KOPT-K1 (cell line): ENCODE results near the gene VPS4B.

Source experiments
- H3K27ac ChIP-seq: fragments of 200-600 bp; sonication (generic); 2 replicates; pipeline ENCODE4 v1.5.1; 2016; ENCODE audit warnings: antibody characterized with exemption, mild to moderate bottlenecking, low read depth, low read length; ENCODE audit not compliant: poor library complexity, severe bottlenecking
- H3K36me3 ChIP-seq: fragments of 200-600 bp; sonication (generic); 2 replicates; pipeline ENCODE4 v1.5.1; 2017; ENCODE audit warnings: antibody characterized with exemption, mild to moderate bottlenecking, low read length, moderate library complexity; ENCODE audit not compliant: insufficient read depth
- H3K9me3 ChIP-seq: fragments of 200-600 bp; sonication (generic); 2 replicates; pipeline ENCODE4 v1.5.1; 2017; ENCODE audit warnings: antibody characterized with exemption, low read length, mild to moderate bottlenecking; ENCODE audit not compliant: insufficient read depth, poor library complexity, severe bottlenecking

VPS4B gene

GRCh38 chr18:63405986-63406385 lies 16.3 kb downstream of the VPS4B start:
- Histone ChIP-seq H3K9me3 (no peaks in the 10 kb centered on the region), H3K36me3 (peaks cover 98% of the 10 kb centered on the region), H3K27ac (no peak overlapping the region)

GRCh38 chr18:63402246-63403162 lies 19.8 kb downstream of the VPS4B start:
- Histone ChIP-seq H3K36me3 (peaks cover 93% of the 10 kb centered on the region), H3K27ac (no peak overlapping the region)

GRCh38 chr18:63399300-63399699 lies 23.0 kb downstream of the VPS4B start:
- peaks cover 95% of the 10 kb centered on the region for H3K36me3 ChIP-seq
- no peak overlapping the region for H3K27ac ChIP-seq

More at GRCh38 chr18:63402246-63403162, 19.8 kb downstream of the VPS4B start:
- H3K9me3 ChIP-seq: no peaks in the 10 kb centered on the region

GRCh38 chr18:63397349-63397748 lies 24.9 kb downstream of the VPS4B start:
- H3K9me3 ChIP-seq: no peaks in the 10 kb centered on the region
- H3K27ac ChIP-seq: no peak overlapping the region
- H3K36me3 ChIP-seq: peaks cover 95% of the 10 kb centered on the region

More at GRCh38 chr18:63399300-63399699, 23.0 kb downstream of the VPS4B start:
- H3K9me3 ChIP-seq: no peaks in the 10 kb centered on the region

- Histone ChIP-seq H3K27ac (no peak overlapping the region), H3K36me3 (peaks cover 94% of the 10 kb centered on the region), H3K9me3 (no peaks in the 10 kb centered on the region)
Measured at GRCh38 chr18:63395503-63395902, 26.8 kb downstream of the VPS4B start.

- no peaks in the 10 kb centered on the region for H3K9me3 ChIP-seq
- no peak overlapping the region for H3K27ac ChIP-seq
- peaks cover 96% of the 10 kb centered on the region for H3K36me3 ChIP-seq
Measured at GRCh38 chr18:63394954-63395353, 27.3 kb downstream of the VPS4B start.

- H3K9me3 ChIP-seq: no peaks in the 10 kb centered on the region
- no peak overlapping the region for H3K27ac ChIP-seq
- peaks cover 66% of the 10 kb centered on the region for H3K36me3 ChIP-seq
Measured at GRCh38 chr18:63387861-63388260, 34.4 kb downstream of the VPS4B start.

- H3K36me3 ChIP-seq: peaks cover 16% of the 10 kb centered on the region
- no peak overlapping the region for H3K27ac ChIP-seq
- no peaks in the 10 kb centered on the region for H3K9me3 ChIP-seq
Measured at GRCh38 chr18:63382843-63383242, 39.4 kb downstream of the VPS4B start.

- peaks cover 5% of the 10 kb centered on the region for H3K9me3 ChIP-seq
- H3K36me3 ChIP-seq: no peaks in the 10 kb centered on the region
- peak overlapping the region; percentile 3 for H3K27ac ChIP-seq
Measured at GRCh38 chr18:63379639-63379962, 42.7 kb downstream of the VPS4B start.

- H3K36me3 ChIP-seq: no peaks in the 10 kb centered on the region
- H3K9me3 ChIP-seq: peaks cover 5% of the 10 kb centered on the region
- peak overlapping the region; percentile 3 for H3K27ac ChIP-seq
Measured at GRCh38 chr18:63378919-63379638, 43.2 kb downstream of the VPS4B start.

GRCh38 chr18:63377275-63377980 lies 44.8 kb downstream of the VPS4B start:
- Histone ChIP-seq H3K9me3 (peaks cover 5% of the 10 kb centered on the region), H3K27ac (no peak overlapping the region), H3K36me3 (no peaks in the 10 kb centered on the region)

GRCh38 chr18:63376538-63376937 lies 45.7 kb downstream of the VPS4B start:
- Histone ChIP-seq H3K9me3 (peaks cover 5% of the 10 kb centered on the region), H3K36me3 (no peaks in the 10 kb centered on the region), H3K27ac (no peak overlapping the region)

GRCh38 chr18:63374540-63374939 lies 47.7 kb downstream of the VPS4B start:
- Histone ChIP-seq H3K27ac (no peak overlapping the region), H3K36me3 (no peaks in the 10 kb centered on the region), H3K9me3 (peaks cover 6% of the 10 kb centered on the region)

GRCh38 chr18:63373161-63373560 lies 49.1 kb downstream of the VPS4B start:
- Histone ChIP-seq H3K36me3 (no peaks in the 10 kb centered on the region), H3K9me3 (peaks cover 16% of the 10 kb centered on the region), H3K27ac (no peak overlapping the region)

GRCh38 chr18:63368611-63369010 lies 53.7 kb downstream of the VPS4B start:
- no peaks in the 10 kb centered on the region for H3K36me3 ChIP-seq
- H3K9me3 ChIP-seq: peaks cover 11% of the 10 kb centered on the region
- H3K27ac ChIP-seq: no peak overlapping the region
